Tibial artery (tissue), 4 donors: Measurements from ENCODE around the gene MT1E.
"Not testable (repeated sequence)": the region's sequence is repeated elsewhere in the genome, so short reads cannot be mapped to it uniquely, and the experiment has no call there.

ENCODE experiments used
- DNase-seq, 2 donors: peaks; one replicate each; pipeline ENCODE4 v3.0.0-alpha.2; 2019
- H3K27ac ChIP-seq, 2 donors: fragments of 200-600 bp; sonication (generic) in 1 of 2; 1 replicate in 1 of 2; 2 replicates in 1 of 2; pipeline ENCODE4 v1.5.1; 2018 to 2019; ENCODE audit warnings: mild to moderate bottlenecking in 1 of 2
- H3K27me3 ChIP-seq, 2 donors: fragments of 200-600 bp; sonication (generic) in 1 of 2; one replicate each; pipeline versions ENCODE4 v1.5.1 to v1.6.0; 2016 to 2019
- H3K36me3 ChIP-seq, 3 donors: fragments of 200-600 bp; sonication (generic) in 2 of 3; one replicate each; pipeline ENCODE4 v1.5.1; 2016 to 2019; ENCODE audit warnings: mild to moderate bottlenecking in 2 of 3
- H3K4me1 ChIP-seq, 4 donors: fragments of 200-600 bp; sonication (generic) in 2 of 4; 1 replicate in 3 of 4; 2 replicates in 1 of 4; pipeline ENCODE4 v1.5.1; 2016 to 2019
- H3K4me3 ChIP-seq, 2 donors: fragments of 200-600 bp; sonication (generic) in 1 of 2; 1 replicate in 1 of 2; 2 replicates in 1 of 2; pipeline ENCODE4 v1.5.1; 2018 to 2019; ENCODE audit warnings: mild to moderate bottlenecking in 2 of 2
- H3K9me3 ChIP-seq, 3 donors: fragments of 200-600 bp; sonication (generic) in 1 of 3; one replicate each; pipeline ENCODE4 v1.5.1; 2016 to 2019
- CTCF ChIP-seq, 2 experiments: fragments of 200-600 bp in 1 of 2; fragments of 450-650 bp in 1 of 2; IDR thresholded peaks; one replicate each; pipeline ENCODE4 v1.5.1; 2017 to 2019; ENCODE audit warnings: antibody characterized with exemption in 2 of 2, mild to moderate bottlenecking in 1 of 2, moderate library complexity in 1 of 2
- intact Hi-C: fragments of 100-400 bp; cut with DNase I; formaldehyde crosslinking; loops from one replicate; pipeline ENCODE4 v1.15.0; 2023; ENCODE audit warnings: low total_unique reads

The MT1E gene

GRCh38 chr16:56673921-56674320 is 48.3 kb downstream of the MT1E start:
- Histone ChIP-seq H3K27me3 (peaks cover 3 to 63% of the 10 kb centered on the region in 2 donors), H3K4me1 (peaks cover 0 to 21% (median 14%) of the 10 kb centered on the region in 4 donors), H3K9me3 (no peaks in the 10 kb centered on the region), H3K4me3 (no peak overlapping the region), H3K27ac (no peak overlapping the region), H3K36me3 (no peaks in the 10 kb centered on the region)
- intact Hi-C loops, result no loop called here
- no peak for DNase-seq
- TF ChIP-seq CTCF (IDR thresholded peaks at IDR 0.05), result peak; percentile 62 to 73

GRCh38 chr16:56674570-56674969 is 49.0 kb downstream of the MT1E start:
- DNase-seq, H3K9me3 ChIP-seq, intact Hi-C loops, H3K27ac ChIP-seq, H3K4me3 ChIP-seq, H3K36me3 ChIP-seq: not testable (repeated sequence)
- H3K4me1 ChIP-seq, result peaks cover 0 to 15% (median 10%) of the 10 kb centered on the region in 4 donors
- H3K27me3 ChIP-seq, result peaks cover 0 to 56% of the 10 kb centered on the region in 2 donors

- intact Hi-C loops, result no loop called here
- H3K4me1 ChIP-seq, result peaks cover 0 to 10% (median 9%) of the 10 kb centered on the region in 4 donors
- no peaks in the 10 kb centered on the region for H3K36me3 ChIP-seq
- no peak for DNase-seq
- no peak for TF ChIP-seq CTCF (IDR thresholded peaks at IDR 0.05)
- H3K27ac ChIP-seq, result no peak overlapping the region
- peaks cover 0 to 44% of the 10 kb centered on the region in 2 donors for H3K27me3 ChIP-seq
- H3K9me3 ChIP-seq, result no peaks in the 10 kb centered on the region
- peak overlapping the region in 1 of 2 donors; percentile 3 for H3K4me3 ChIP-seq
These were observed 50.2 kb downstream of the MT1E start for GRCh38 chr16:56675685-56676210.
